Measurements from ENCODE around the gene TMEM234. TPM values are rescaled to one million over a fixed set of nuclear protein-coding genes. Genes with fewer than 3 reads are reported as not detected.

TMEM234 gene
- total RNA-seq: 18.8 TPM

DNA sequence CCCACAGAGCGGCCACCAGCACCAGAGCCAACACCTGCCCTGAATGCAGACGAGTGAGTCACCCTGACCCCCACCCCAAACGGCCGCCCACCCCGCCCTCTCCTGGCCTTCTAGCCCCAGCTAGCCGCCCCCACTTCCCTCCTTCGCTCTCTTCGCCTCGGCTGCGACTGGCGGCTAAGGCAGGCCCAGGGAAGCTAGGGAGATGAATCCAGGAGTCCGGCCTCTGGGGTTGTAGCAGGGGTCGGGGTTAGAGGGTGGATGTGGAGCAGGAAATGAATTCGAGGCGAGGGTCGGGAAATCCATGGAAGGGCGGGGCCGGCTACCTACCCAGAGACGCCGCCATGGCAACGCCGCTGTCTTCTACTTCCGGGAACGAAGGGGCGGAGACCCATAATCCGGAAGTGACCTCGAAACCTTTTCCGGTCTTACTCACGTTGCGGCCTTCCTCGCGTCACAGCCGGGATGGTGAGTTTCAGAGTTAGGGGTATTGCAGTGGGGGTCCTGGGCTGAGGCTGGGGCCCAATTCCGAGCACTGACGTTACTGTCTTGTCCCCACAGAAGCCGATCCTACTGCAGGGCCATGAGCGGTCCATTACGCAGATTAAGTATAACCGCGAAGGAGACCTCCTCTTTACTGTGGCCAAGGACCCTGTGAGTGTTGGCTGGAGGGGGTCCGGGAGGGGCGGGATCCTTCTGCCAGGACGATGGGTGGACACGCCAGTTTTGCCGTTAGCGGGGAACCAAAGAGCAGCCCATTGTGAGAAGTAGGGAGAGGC lies at the start of gene TMEM234, which contains the start of gene EIF3I:
TSS of gene TMEM234 (minus strand) at position 374 of the 776 bp plus-strand sequence. CDS start at position 343, 31 bp downstream.
TSS of gene EIF3I (plus strand) at position 428 of the 776 bp plus-strand sequence. CDS start at position 463, 35 bp downstream.

GRCh38 chr1:32250893-32251716 lies 29.0 kb upstream of the TMEM234 start, which contains the start of gene LCK:
Gene LCK (plus strand): TSS chr1:32251265. CDS start chr1:32274330, 23,065 bp downstream.

DNA sequence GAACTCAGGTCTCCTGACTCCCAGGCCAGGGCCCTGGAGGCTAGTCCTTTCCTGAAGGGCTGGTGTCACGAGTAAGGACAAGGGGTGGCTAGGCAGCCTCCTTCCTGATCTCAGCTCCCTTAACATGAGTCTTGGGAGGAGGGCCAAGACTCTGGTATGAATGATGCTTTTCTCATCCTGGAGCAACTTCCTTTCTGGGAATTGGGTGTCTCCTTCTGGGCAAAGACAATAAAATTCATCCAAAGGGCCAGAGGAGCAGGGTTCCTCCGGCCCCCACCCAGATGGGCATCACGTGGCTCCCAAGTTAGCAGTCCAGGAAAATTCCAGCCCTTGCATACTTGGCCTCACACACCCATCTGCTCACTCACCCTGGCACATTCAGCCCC lies 24.7 kb upstream of the TMEM234 start, which contains the start of gene FAM167B:
TSS of gene FAM167B (plus strand) at position 335 of the 386 bp plus-strand sequence. CDS start 200 bp downstream, outside the sequence.

GRCh38 chr1:32208891-32209328 lies 13.2 kb downstream of the TMEM234 start, which contains the start of gene DCDC2B:
Gene DCDC2B (plus strand): TSS chr1:32209089. CDS start chr1:32209094, 5 bp downstream.

DNA sequence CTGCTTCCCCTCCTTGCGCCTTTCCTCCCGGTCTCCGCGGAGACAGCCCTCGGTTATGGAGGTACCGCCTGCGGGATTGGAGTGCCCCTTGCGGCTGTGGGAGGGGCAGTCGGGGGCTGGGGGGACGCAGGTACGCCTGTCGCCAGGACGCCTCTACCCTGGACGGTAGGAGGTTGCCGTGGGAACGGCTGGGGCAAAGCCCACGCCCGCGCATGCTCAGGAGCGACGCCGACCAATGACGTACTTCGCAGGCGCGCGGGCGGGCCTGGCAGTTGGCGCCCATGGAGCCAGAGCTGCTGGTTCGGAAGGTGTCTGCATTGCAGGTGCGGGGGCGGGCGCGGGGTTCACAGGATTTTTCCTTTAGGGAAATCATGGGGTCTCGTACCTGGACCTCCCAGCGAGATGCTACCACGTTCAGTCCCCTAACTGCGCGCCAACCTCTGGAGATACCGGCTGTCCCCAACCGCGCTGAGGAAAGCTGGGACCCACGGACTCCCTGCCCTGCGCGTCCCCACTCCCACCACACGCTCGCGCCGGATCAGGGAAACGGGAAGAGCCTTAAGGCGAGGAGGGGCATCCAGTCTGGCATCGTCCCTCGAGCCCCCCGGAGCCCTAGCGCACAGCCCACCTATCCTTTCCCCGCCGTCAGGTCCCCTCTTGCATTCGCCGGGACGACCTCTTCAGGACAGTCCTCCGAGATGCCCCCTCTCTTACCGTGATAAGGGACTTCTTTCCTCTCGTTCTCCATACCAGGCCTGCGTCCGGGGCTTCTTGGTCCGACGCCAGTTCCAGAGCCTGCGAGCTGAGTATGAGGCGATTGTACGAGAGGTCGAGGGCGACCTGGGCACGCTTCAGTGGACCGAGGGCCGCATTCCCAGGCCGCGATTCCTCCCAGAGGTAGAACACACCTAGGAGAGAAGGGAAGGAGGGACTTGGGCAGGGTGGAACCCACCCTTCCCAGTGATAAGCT lies 16.5 kb downstream of the TMEM234 start, which contains the start of gene IQCC:
TSS of gene IQCC (plus strand) at position 271 of the 970 bp plus-strand sequence. CDS start at position 282, 11 bp downstream.

DNA sequence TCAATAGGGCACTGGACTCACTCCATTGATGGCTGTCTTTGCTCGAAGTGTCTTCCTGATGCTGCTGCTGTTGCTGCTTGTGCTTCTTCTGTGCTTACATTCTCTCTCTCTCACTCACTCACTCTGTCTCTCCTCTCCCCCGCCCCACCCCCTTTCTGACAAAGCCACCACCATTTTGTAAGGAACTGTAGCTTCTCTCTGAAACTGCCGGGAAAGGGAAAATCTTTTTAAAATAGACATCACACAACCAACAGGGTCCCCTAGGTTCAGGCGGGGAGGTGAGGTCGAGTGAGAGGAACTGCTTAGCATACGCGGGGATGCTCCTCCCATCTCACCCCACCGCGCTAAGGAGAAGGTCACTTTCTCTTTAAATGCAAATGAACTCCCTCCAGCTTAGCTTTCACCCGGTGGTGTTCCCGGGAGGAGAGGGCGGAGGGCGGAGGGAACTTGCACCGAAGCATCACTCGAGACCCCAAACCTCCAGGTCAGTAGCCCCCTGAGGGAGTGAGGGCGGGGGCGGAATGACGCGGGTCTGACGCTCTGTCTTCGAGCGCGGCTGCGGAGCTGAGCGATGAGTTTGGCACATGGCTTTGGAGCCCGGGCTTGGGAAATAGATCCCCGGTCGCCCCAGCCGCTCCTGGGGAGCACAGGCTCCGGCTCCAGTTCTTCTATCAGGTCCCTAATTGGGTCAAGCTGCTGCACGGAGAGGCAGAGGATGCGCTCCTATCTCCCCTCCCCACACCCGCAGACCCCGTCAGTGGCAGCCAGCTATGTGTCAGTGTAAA lies 21.7 kb downstream of the TMEM234 start, which contains the start of gene CCDC28B:
TSS of gene CCDC28B (plus strand) at position 370 of the 785 bp plus-strand sequence. CDS start 1,341 bp downstream, outside the sequence.

DNA sequence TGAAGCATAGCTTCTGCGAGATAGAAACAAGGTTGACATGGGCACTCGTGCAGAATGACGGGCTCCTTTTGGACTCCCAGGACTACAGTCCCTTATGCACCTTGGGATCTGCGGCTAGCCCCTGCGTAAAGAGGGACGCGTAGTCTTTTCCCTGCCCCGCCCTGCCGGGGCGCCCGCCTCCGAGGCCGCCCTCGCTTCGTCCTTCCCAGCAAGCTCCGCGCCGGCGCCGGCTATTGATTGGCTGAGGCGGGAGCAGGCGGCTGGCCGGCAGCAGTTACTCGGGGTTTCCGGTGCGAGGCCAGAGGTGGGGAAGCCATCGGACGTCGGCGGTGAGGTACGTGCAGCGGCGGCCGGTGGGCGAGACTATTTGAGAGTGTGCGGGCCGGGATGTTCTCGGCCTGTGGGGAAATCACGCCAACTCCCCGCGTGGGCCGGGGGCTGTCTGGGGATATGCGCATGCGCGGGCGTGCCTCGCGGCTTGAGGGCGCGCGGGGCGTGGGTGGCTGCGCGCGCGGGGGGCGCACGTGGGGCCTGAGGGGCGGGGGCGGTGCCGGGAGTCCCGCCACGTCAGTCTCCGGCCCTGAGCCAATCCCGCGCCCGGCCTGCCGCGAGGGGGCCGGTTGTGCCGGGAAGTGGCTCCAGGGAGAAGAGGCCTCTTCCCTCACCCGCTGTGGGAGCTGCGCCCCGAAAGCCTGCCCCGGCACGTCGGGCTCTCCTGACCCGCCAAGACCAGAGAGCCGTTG lies 42.5 kb downstream of the TMEM234 start, which contains the start of gene TXLNA:
TSS of gene TXLNA (plus strand) at position 233 of the 743 bp plus-strand sequence. CDS start 671 bp downstream, outside the sequence.

Other genes with a start within 250 kb of the TMEM234 start
- gene KHDRBS1, start 208.5 kb downstream of the TMEM234 start, total RNA-seq: 146 TPM
- 6.7 TPM for gene TMEM39B, start 149.4 kb downstream of the TMEM234 start, total RNA-seq
- 38.9 TPM for gene KPNA6, start 114.3 kb downstream of the TMEM234 start, total RNA-seq
- 44.8 TPM for gene TXLNA, start 42.7 kb downstream of the TMEM234 start, total RNA-seq
- 19.8 TPM for gene CCDC28B, start 21.8 kb downstream of the TMEM234 start, total RNA-seq
- gene IQCC, start 16.7 kb downstream of the TMEM234 start, total RNA-seq: 5.9 TPM
- not detected for gene DCDC2B, start 13.3 kb downstream of the TMEM234 start, total RNA-seq
- gene EIF3I, start 54 bp upstream of the TMEM234 start, total RNA-seq: 133 TPM
- 2.1 TPM for gene FAM167B, start 24.9 kb upstream of the TMEM234 start, total RNA-seq
- gene LCK, start 28.9 kb upstream of the TMEM234 start, total RNA-seq: 1.4 TPM
- gene HDAC1, start 69.7 kb upstream of the TMEM234 start, total RNA-seq: 65.0 TPM
- 159 TPM for gene MARCKSL1, start 113.9 kb upstream of the TMEM234 start, total RNA-seq
- 3.1 TPM for gene FAM229A, start 140.1 kb upstream of the TMEM234 start, total RNA-seq
- gene TSSK3, start 140.2 kb upstream of the TMEM234 start, total RNA-seq: 0.55 TPM
- gene BSDC1, start 172.1 kb upstream of the TMEM234 start, total RNA-seq: 100 TPM
- gene ZBTB8B, start 242.7 kb upstream of the TMEM234 start, total RNA-seq: 3.8 TPM

Measured in camera-type eye (tissue), 1 donor.